NB4 (cell line): ENCODE measurements around the gene AFF1.

Experiments
- CTCF ChIP-seq: IDR thresholded peaks from one replicate; pipeline ENCODE4 v1.5.1; 2012; ENCODE audit warnings: low read depth, low read length
- POLR2A ChIP-seq: IDR thresholded peaks from 2 replicates; pipeline ENCODE4 v1.6.1; 2011; ENCODE audit warnings: mild to moderate bottlenecking; ENCODE audit not compliant: insufficient read length; ENCODE audit errors: extremely low read depth

- no peak for TF ChIP-seq CTCF
- TF ChIP-seq POLR2A, result no peak
Measured at GRCh38 chr4:87017580-87018342, 83.0 kb downstream of the AFF1 start.
